NCI-H226 (cell line): Measurements from ENCODE around the gene INKA1.
"Not testable (repeated sequence)": the region's sequence is repeated elsewhere in the genome, so short reads cannot be mapped to it uniquely, and the experiment has no call there.

ENCODE experiments used
- DNase-seq: peaks from one replicate; pipeline ENCODE4 v3.0.0-alpha.2; 2015

The INKA1 gene

GRCh38 chr3:49802719-49803464, at the start of gene INKA1:
INKA1 (plus strand) TSS chr3:49803261; CDS start chr3:49803393, 132 bp downstream.
- DNase-seq, result peak; percentile 68

GRCh38 chr3:49754536-49754935, 48.5 kb upstream of the INKA1 start:
- no peak for DNase-seq

- DNase-seq, result no peak
Measured at GRCh38 chr3:49756036-49756435, 47.0 kb upstream of the INKA1 start.

- no peak for DNase-seq
Measured at GRCh38 chr3:49757197-49757596, 45.9 kb upstream of the INKA1 start.

GRCh38 chr3:49759226-49759625, 43.8 kb upstream of the INKA1 start:
- peak; percentile 64 for DNase-seq

- no peak for DNase-seq
Measured at GRCh38 chr3:49761661-49762060, 41.4 kb upstream of the INKA1 start.

- no peak for DNase-seq
Measured at GRCh38 chr3:49763981-49764380, 39.1 kb upstream of the INKA1 start.

- no peak for DNase-seq
Measured at GRCh38 chr3:49769286-49769915, 33.7 kb upstream of the INKA1 start.

GRCh38 chr3:49769926-49770325, 33.1 kb upstream of the INKA1 start:
- no peak for DNase-seq

GRCh38 chr3:49771340-49771938, 31.6 kb upstream of the INKA1 start:
- no peak for DNase-seq

- DNase-seq, result no peak
Measured at GRCh38 chr3:49772703-49773102, 30.4 kb upstream of the INKA1 start.

- no peak for DNase-seq
Measured at GRCh38 chr3:49775538-49775937, 27.5 kb upstream of the INKA1 start.

GRCh38 chr3:49776101-49776500, 27.0 kb upstream of the INKA1 start:
- DNase-seq, result not testable (repeated sequence)

- no peak for DNase-seq
Measured at GRCh38 chr3:49779358-49780079, 23.5 kb upstream of the INKA1 start.

- no peak for DNase-seq
Measured at GRCh38 chr3:49780080-49780974, 22.7 kb upstream of the INKA1 start.

- DNase-seq, result not testable (repeated sequence)
Measured at GRCh38 chr3:49780975-49781365, 22.1 kb upstream of the INKA1 start.

- no peak for DNase-seq
Measured at GRCh38 chr3:49781415-49782199, 21.5 kb upstream of the INKA1 start.

GRCh38 chr3:49782277-49782676, 20.8 kb upstream of the INKA1 start:
- DNase-seq, result not testable (repeated sequence)

- DNase-seq, result no peak
Measured at GRCh38 chr3:49785565-49786356, 17.3 kb upstream of the INKA1 start.

- peak; percentile 100 for DNase-seq
Measured at GRCh38 chr3:49786357-49787181, 16.5 kb upstream of the INKA1 start, which contains the start of gene IP6K1. IP6K1 (minus strand) TSS chr3:49786542; CDS start chr3:49748040, 38,502 bp downstream.
